H1 (cell line): ENCODE measurements around the gene MYO5B. TPM values are rescaled to one million over a fixed set of nuclear protein-coding genes. Genes with fewer than 3 reads are reported as not detected.

Source experiments
- CTCF ChIA-PET: fragments of 300-600 bp; sonication (Branson Sonifier 250); formaldehyde crosslinking; loops from one replicate; lab custom pipeline; 2021; ENCODE audit not compliant: partially characterized antibody; lab: Charles Lee
- POLR2A ChIA-PET: fragments of 300-600 bp; sonication (Branson Sonifier 250); formaldehyde crosslinking; loops from one replicate; lab custom pipeline; 2021; ENCODE audit warnings: inconsistent platforms; ENCODE audit not compliant: partially characterized antibody; lab: Charles Lee
- DNase-seq, 2 experiments: peaks; one replicate each; pipeline versions ENCODE4 v3.0.0 to v3.0.0-alpha.2; 2010 to 2022; ENCODE audit warnings: low spot score in 2 of 2, low read depth in 1 of 2, mixed read lengths in 1 of 2
- FAIRE-seq: peaks from 2 replicates; lab custom pipeline; 2011; peaks lifted over from hg19 to GRCh38; lab: Jason Lieb, UNC
- H2AFZ ChIP-seq: 2 replicates; pipeline ENCODE4 v1.8.1; 2012; ENCODE audit warnings: low read length, inconsistent platforms
- H2AK5ac ChIP-seq: 2 replicates; pipeline ENCODE4 v1.6.1; 2013; ENCODE audit warnings: low read depth, low read length
- H2BK120ac ChIP-seq: replicated peaks from 2 replicates; pipeline ENCODE3; 2013; ENCODE audit warnings: low read depth, low read length, inconsistent platforms
- H2BK12ac ChIP-seq: 2 replicates; pipeline ENCODE4 v1.6.1; 2013; ENCODE audit warnings: low read depth, low read length
- H2BK15ac ChIP-seq: 2 replicates; pipeline ENCODE4 v1.6.1; 2013; ENCODE audit warnings: low read length
- H2BK20ac ChIP-seq: 2 replicates; pipeline ENCODE4 v1.6.1; 2013; ENCODE audit warnings: low read length
- H2BK5ac ChIP-seq: 2 replicates; pipeline ENCODE4 v1.6.1; 2013; ENCODE audit warnings: low read depth, low read length
- H3K14ac ChIP-seq: 2 replicates; pipeline ENCODE4 v1.6.1; 2013; ENCODE audit warnings: inconsistent platforms; ENCODE audit not compliant: insufficient read length
- H3K18ac ChIP-seq: 2 replicates; pipeline ENCODE4 v1.6.1; 2013; ENCODE audit warnings: low read length; ENCODE audit errors: extremely low read depth
- H3K23ac ChIP-seq: 2 replicates; pipeline ENCODE4 v1.6.1; 2013; ENCODE audit warnings: inconsistent platforms; ENCODE audit not compliant: insufficient read length
- H3K23me2 ChIP-seq: 2 replicates; pipeline ENCODE4 v1.6.1; 2013; ENCODE audit warnings: low read depth, low read length
- H3K27ac ChIP-seq: 2 replicates; pipeline ENCODE4 v1.6.1; 2011; ENCODE audit warnings: low read depth, low read length, inconsistent platforms
- H3K27me3 ChIP-seq, 4 experiments: replicated peaks in 1 of 4; 1 replicate in 1 of 4; 2 replicates in 3 of 4; pipeline versions ENCODE4 v1.6.1 to v1.8.1; 2011 to 2013; ENCODE audit warnings: low read length in 3 of 4, mild to moderate bottlenecking in 3 of 4, inconsistent platforms in 2 of 4, mixed read lengths in 2 of 4, moderate library complexity in 1 of 4; ENCODE audit not compliant: control insufficient read depth in 3 of 4, insufficient read depth in 3 of 4; ENCODE audit errors: extremely low read depth in 1 of 4
- H3K36me3 ChIP-seq, 4 experiments: 2 replicates each; pipeline versions ENCODE4 v1.6.1 to v1.8.1; 2011 to 2013; ENCODE audit warnings: mild to moderate bottlenecking in 4 of 4, low read length in 3 of 4, moderate library complexity in 2 of 4, control low read depth in 1 of 4, inconsistent platforms in 1 of 4; ENCODE audit not compliant: insufficient read depth in 4 of 4, control insufficient read depth in 2 of 4
- H3K4ac ChIP-seq: replicated peaks from 2 replicates; pipeline ENCODE3; 2013; ENCODE audit warnings: low read length, low read depth, mixed read lengths, inconsistent platforms; ENCODE audit not compliant: insufficient read length
- H3K4me1 ChIP-seq, 4 experiments: replicated peaks in 1 of 4; 1 replicate in 1 of 4; 2 replicates in 3 of 4; pipeline versions ENCODE4 v1.6.1 to v1.8.1; 2011 to 2013; ENCODE audit warnings: low read length in 3 of 4, inconsistent platforms in 2 of 4, mixed read lengths in 1 of 4; ENCODE audit not compliant: insufficient read depth in 4 of 4, control insufficient read depth in 3 of 4
- H3K4me2 ChIP-seq, 2 experiments: 2 replicates each; pipeline versions ENCODE4 v1.6.1 to v1.8.1; 2011 to 2013; ENCODE audit warnings: low read depth in 2 of 2, low read length in 2 of 2, control low read depth in 1 of 2, inconsistent platforms in 1 of 2, mild to moderate bottlenecking in 1 of 2; ENCODE audit not compliant: insufficient read depth in 1 of 2
- H3K4me3 ChIP-seq, 4 experiments: fragments of 200-600, 300-600 bp in 1 of 4; sonication (generic), shearing (Covaris generic), sonication (Bioruptor Twin) in 1 of 4; 2 replicates each; pipeline versions ENCODE4 v1.5.1 to v1.8.1; 2011 to 2016; ENCODE audit warnings: low read length in 4 of 4, low read depth in 3 of 4, control low read depth in 2 of 4, inconsistent platforms in 2 of 4, mild to moderate bottlenecking in 2 of 4, mixed read lengths in 1 of 4, moderate library complexity in 1 of 4; ENCODE audit not compliant: insufficient read depth in 2 of 4; ENCODE audit errors: extremely low read depth in 1 of 4
- H3K56ac ChIP-seq: replicated peaks from 2 replicates; pipeline ENCODE3; 2013; ENCODE audit warnings: low read depth, mild to moderate bottlenecking, mixed read lengths, low read length, inconsistent platforms; ENCODE audit not compliant: insufficient read length
- H3K79me1 ChIP-seq: 2 replicates; pipeline ENCODE4 v1.6.1; 2013; ENCODE audit warnings: low read depth, low read length, control low read depth
- H3K79me2 ChIP-seq, 2 experiments: 2 replicates each; pipeline versions ENCODE4 v1.6.1 to v1.8.1; 2012 to 2013; ENCODE audit warnings: low read length in 2 of 2, mild to moderate bottlenecking in 2 of 2, inconsistent platforms in 1 of 2; ENCODE audit not compliant: insufficient read depth in 2 of 2, control insufficient read depth in 1 of 2
- H3K9ac ChIP-seq, 4 experiments: replicated peaks in 1 of 4; 1 replicate in 1 of 4; 2 replicates in 3 of 4; pipeline versions ENCODE4 v1.6.1 to v1.8.1; 2011 to 2013; ENCODE audit warnings: low read depth in 3 of 4, low read length in 3 of 4, control low read depth in 2 of 4, mild to moderate bottlenecking in 2 of 4, moderate library complexity in 2 of 4, inconsistent platforms in 1 of 4; ENCODE audit errors: extremely low read depth in 1 of 4
- H3K9me3 ChIP-seq, 2 experiments: 2 replicates each; pipeline versions ENCODE4 v1.6.1 to v1.8.1; 2012 to 2013; ENCODE audit warnings: mild to moderate bottlenecking in 2 of 2, moderate library complexity in 2 of 2, control low read depth in 1 of 2, inconsistent platforms in 1 of 2, low read depth in 1 of 2, low read length in 1 of 2, mixed read lengths in 1 of 2; ENCODE audit not compliant: insufficient read depth in 2 of 2
- H4K20me1 ChIP-seq, 2 experiments: replicated peaks in 1 of 2; 2 replicates each; pipeline versions ENCODE3 to v1.8.1; 2011 to 2013; ENCODE audit warnings: inconsistent platforms in 2 of 2, low read length in 2 of 2, mild to moderate bottlenecking in 1 of 2; ENCODE audit not compliant: insufficient read depth in 2 of 2, control insufficient read depth in 1 of 2
- H4K5ac ChIP-seq: 2 replicates; pipeline ENCODE4 v1.6.1; 2013; ENCODE audit warnings: low read length, low read depth, mixed read lengths, inconsistent platforms; ENCODE audit not compliant: insufficient read length
- H4K8ac ChIP-seq: 2 replicates; pipeline ENCODE4 v1.8.0; 2013; ENCODE audit warnings: mild to moderate bottlenecking, moderate library complexity, low read length, inconsistent platforms; ENCODE audit not compliant: insufficient read depth; ENCODE audit errors: extremely low read depth
- H4K91ac ChIP-seq: replicated peaks from 2 replicates; pipeline ENCODE3; 2013; ENCODE audit warnings: low read length, mixed read lengths, inconsistent platforms; ENCODE audit not compliant: insufficient read length
- ASH2L ChIP-seq: fragments of 200-600, 300-600 bp; sonication (generic); IDR thresholded peaks from one replicate; pipeline ENCODE4 v1.7.1; 2017; ENCODE audit warnings: low read length
- CBX8 ChIP-seq: fragments of 300-800, 300-1000 bp; sonication (generic); IDR thresholded peaks from 2 replicates; pipeline ENCODE4 v1.7.1; 2016; ENCODE audit warnings: low read depth, low read length, borderline replicate concordance
- CHD2 ChIP-seq: IDR thresholded peaks from 2 replicates; pipeline ENCODE4 v1.6.1; 2012; ENCODE audit warnings: low read length, improper control_type of control experiment
- E2F6 ChIP-seq: IDR thresholded peaks from 2 replicates; pipeline ENCODE4 v1.6.1; 2012; ENCODE audit warnings: inconsistent platforms
- FOSL1 ChIP-seq: IDR thresholded peaks from 2 replicates; pipeline ENCODE4 v1.6.1; 2011; ENCODE audit warnings: mild to moderate bottlenecking, low read depth, low read length, moderate library complexity; ENCODE audit not compliant: insufficient read depth
- JUN ChIP-seq: IDR thresholded peaks from 2 replicates; pipeline ENCODE4 v1.6.1; 2011; ENCODE audit warnings: low read depth, mild to moderate bottlenecking, improper control_type of control experiment, low read length
- KDM5A ChIP-seq: fragments of 200-600 bp; IDR thresholded peaks from 2 replicates; pipeline ENCODE4 v1.7.1; 2012; ENCODE audit warnings: mild to moderate bottlenecking, low read length, inconsistent platforms, mixed read lengths
- SIN3A ChIP-seq, 2 experiments: IDR thresholded peaks in 1 of 2; conservative IDR thresholded peaks in 1 of 2; 2 replicates each; pipeline ENCODE4 v1.6.1; 2011 to 2012; ENCODE audit warnings: low read length in 2 of 2, improper control_type of control experiment in 1 of 2, low read depth in 1 of 2, mild to moderate bottlenecking in 1 of 2
- SP4 ChIP-seq: IDR thresholded peaks from 2 replicates; pipeline ENCODE4 v1.6.1; 2012; ENCODE audit warnings: low read length, inconsistent platforms
- TBP ChIP-seq: IDR thresholded peaks from 2 replicates; pipeline ENCODE4 v1.6.1; 2011; ENCODE audit warnings: low read depth, low read length, improper control_type of control experiment
- USF2 ChIP-seq: IDR thresholded peaks from 2 replicates; pipeline ENCODE4 v1.6.1; 2011; ENCODE audit warnings: low read length, improper control_type of control experiment
- YY1 ChIP-seq: IDR thresholded peaks from 2 replicates; pipeline ENCODE4 v1.6.1; 2011; ENCODE audit warnings: low read depth, mild to moderate bottlenecking, low read length
- WGBS, 2 experiments: shearing (Covaris generic) in 1 of 2; methylation state at CpG; one replicate each; pipeline versions ENCODE4 v1.1.6 to v1.1.7; 2013 to 2015; ENCODE audit warnings: low lambda C conversion rate in 2 of 2, mixed read lengths in 2 of 2, inconsistent platforms in 1 of 2, low coverage in 1 of 2, missing lambda C conversion rate in 1 of 2; ENCODE audit not compliant: insufficient replicate concordance in 2 of 2, insufficient coverage in 1 of 2, insufficient read length in 1 of 2; ENCODE audit errors: extremely low coverage in 1 of 2, missing lambda C conversion rate in 1 of 2; 5-methylcytosine and 5-hydroxymethylcytosine counted together
- polyA plus RNA-seq, 7 experiments: library from polyadenylated mRNA; depleted of rRNA in 3 of 7; stranded (reverse) in 5 of 7; unstranded in 2 of 7; fragments of >200 nt in 5 of 7; fragments of 200-250 nt in 2 of 7; gene quantifications; 1 replicate in 5 of 7; 2 replicates in 1 of 7; 4 replicates in 1 of 7; pipeline versions ENCODE4 v1.2.1 to v1.2.3, GENCODE V29; 2011 to 2013; ENCODE audit warnings: missing spikeins in 2 of 7, mixed read lengths in 2 of 7
- total RNA-seq: library from RNA; stranded (reverse); fragmentation: NEBNext Ultra II Directional; extraction: Animal tissue kit (Norgen Biotek cat#: 25700); gene quantifications from 2 replicates; pipeline ENCODE4 v1.2.1, GENCODE V29; 2021

MYO5B gene
- total and polyA plus RNA-seq, 2 of the 8 experiments (the other 6 are each of a cell fraction or from before 2014, with no cell fraction given): 6.4 to 7.7 TPM

DNA sequence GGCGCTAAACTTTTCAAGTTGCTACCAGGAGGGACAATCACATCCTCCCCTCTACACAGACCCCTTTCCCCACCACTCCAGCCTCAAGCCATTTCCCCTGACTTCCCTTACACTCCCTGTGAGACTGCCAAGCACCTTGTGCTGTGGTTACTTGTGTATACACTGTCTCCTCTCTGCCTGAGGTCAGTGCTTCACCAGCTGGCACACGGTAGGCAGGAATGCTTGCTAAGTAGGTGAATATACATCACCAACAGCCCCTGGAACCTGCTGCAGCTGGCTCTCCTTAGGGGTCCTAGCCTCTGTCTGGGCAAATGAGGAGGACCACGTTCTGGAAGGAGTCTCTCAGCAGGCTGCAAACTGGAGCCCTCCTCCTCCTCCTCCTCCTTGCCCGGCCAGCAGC lies 343.3 kb downstream of the MYO5B start:
- TF ChIP-seq CHD2 (no peak), KDM5A (no peak), TBP (no peak), USF2 (no peak), YY1 (no peak), FOSL1 (no peak), E2F6 (no peak), CBX8 (no peak), ASH2L (no peak), SIN3A (conservative IDR thresholded peaks at IDR 0.05 in 1 of 2, IDR thresholded peaks at IDR 0.05 in 1 of 2; ENCODE audit: low read depth in 1 of 2, low read length in 2 of 2) (no peak), JUN (no peak), SP4 (no peak)
- CTCF ChIA-PET: interaction anchor here (0.7 to 14.2 kb wide), 3 partner anchors 8 to 340 kb away, joined by 3 to 157 read pairs (median 6); no protein-coding TSS in a partner anchor
- H3K4me3 ChIP-seq: no peak overlapping the region

More for the DNA sequence above, 343.3 kb downstream of the MYO5B start:
- Histone ChIP-seq H3K27ac (no peak overlapping the region), H3K79me2 (no peaks in the 10 kb centered on the region), H4K91ac (no peak overlapping the region), H2BK5ac (no peak overlapping the region), H4K20me1 (peaks cover 0 to 2% of the 10 kb centered on the region in 2 experiments), H2BK12ac (no peak overlapping the region), H2AFZ (no peak overlapping the region), H2BK20ac (no peak overlapping the region), H2BK120ac (no peak overlapping the region), H4K8ac (no peak overlapping the region), H3K9ac (no peak overlapping the region), H3K36me3 (no peaks in the 10 kb centered on the region), H3K9me3 (no peaks in the 10 kb centered on the region), H3K79me1 (no peaks in the 10 kb centered on the region), H3K56ac (no peak overlapping the region), H3K18ac (no peak overlapping the region), H3K4me2 (no peak overlapping the region), H3K4me1 (peaks cover 0 to 18% (median 4%) of the 10 kb centered on the region in 4 experiments; a peak in 5 of 7 replicates), H2AK5ac (no peak overlapping the region), H4K5ac (no peak overlapping the region), H3K27me3 (no peaks in the 10 kb centered on the region; a peak in 1 of 7 replicates), H3K4ac (no peak overlapping the region), H3K23ac (no peak overlapping the region), H2BK15ac (no peak overlapping the region), H3K14ac (no peak overlapping the region), H3K23me2 (no peaks in the 10 kb centered on the region; the same call in 1 of the 2 replicates)
- POLR2A ChIA-PET: no interaction called here
- FAIRE-seq (no peak), DNase-seq (no peak)
- 77% methylated on average over 4 of the region's 4 CpGs; no CpG with 5 or more reads in 1 of the 2 experiments for WGBS, 2 experiments
